Measurements from ENCODE around the gene FAM20C. TPM values are rescaled to one million over a fixed set of nuclear protein-coding genes. Genes with fewer than 3 reads are reported as not detected.
A peak's percentile ranks its signal among the peaks of the same experiment; 100 is the strongest.

The FAM20C gene
- total and polyA plus RNA-seq, 2 of the 8 experiments (the other 6 are each of a cell fraction or from before 2014, with no cell fraction given), result 9.5 to 34.8 TPM

DNA sequence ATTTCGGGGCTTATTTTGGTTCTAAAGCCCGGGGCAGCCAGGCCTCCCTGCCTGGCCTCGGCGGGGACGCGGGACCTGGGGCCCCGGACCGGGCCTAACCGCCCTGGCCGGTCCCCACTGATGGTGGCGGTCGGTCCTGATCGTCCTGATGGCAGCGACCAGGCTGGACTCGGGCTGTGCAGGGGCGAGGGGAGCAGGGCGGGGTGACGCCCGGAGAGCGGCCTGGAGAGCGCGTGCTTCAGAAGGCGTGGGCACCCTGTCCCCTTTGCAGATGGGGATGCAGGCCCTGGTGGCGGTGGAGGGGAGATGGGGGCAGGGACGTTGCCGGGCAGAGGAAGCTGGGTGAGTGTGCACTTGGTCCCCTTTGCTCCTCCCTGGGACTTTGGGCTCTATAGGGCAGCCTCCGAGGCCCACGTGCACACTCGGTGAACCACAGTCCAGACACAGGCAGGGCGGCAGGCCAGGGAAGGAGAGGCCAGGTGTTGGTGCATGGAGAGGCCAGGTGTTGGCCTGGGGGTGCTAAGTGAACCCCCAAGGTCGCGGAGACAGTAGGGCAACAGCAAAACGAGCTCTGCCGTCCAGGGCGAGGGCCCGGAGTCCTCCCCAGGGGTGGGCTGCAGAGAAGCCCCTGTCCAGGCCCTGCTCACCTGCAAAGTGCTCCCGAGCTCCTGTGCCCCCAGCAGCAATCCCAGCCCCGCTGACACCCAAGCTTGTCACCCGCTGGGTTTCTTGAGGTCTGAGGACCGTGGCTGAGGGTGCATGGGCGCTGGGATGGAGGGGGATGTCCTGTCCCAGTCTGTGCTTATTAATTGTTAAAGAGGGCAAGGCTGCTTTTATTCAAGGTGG, 42.4 kb upstream of the FAM20C start:
- Histone ChIP-seq H3K9me3 (ENCODE audit: insufficient read depth in 2 of 2, low read depth in 1 of 2, low read length in 1 of 2) (no peaks in the 10 kb centered on the region), H3K23me2 (ENCODE audit: low read depth, low read length) (peaks cover 1% of the 10 kb centered on the region; the same call in 1 of the 2 replicates), H2AFZ (ENCODE audit: low read length) (no peak overlapping the region), H3K14ac (ENCODE audit: insufficient read length) (no peak overlapping the region), H3K79me1 (ENCODE audit: low read depth, low read length) (no peaks in the 10 kb centered on the region), H2AK5ac (ENCODE audit: low read depth, low read length) (peak overlapping the region; percentile 95), H3K27me3 (replicated peaks in 1 of 4; ENCODE audit: control insufficient read depth in 3 of 4, extremely low read depth in 1 of 4, insufficient read depth in 3 of 4, low read length in 3 of 4) (no peaks in the 10 kb centered on the region), H4K5ac (ENCODE audit: insufficient read length, low read depth, low read length) (peak overlapping the region; percentile 8), H3K27ac (ENCODE audit: low read depth, low read length) (peak overlapping the region; percentile 97; the same call in 1 of the 2 replicates), H4K8ac (ENCODE audit: extremely low read depth, insufficient read depth, low read length) (peak overlapping the region; percentile 100), H3K36me3 (ENCODE audit: control insufficient read depth in 2 of 4, insufficient read depth in 4 of 4, low read length in 3 of 4) (peaks cover 4 to 5% (median 5%) of the 10 kb centered on the region in 4 experiments), H2BK15ac (ENCODE audit: low read length) (peak overlapping the region; percentile 99), H3K79me2 (ENCODE audit: control insufficient read depth in 1 of 2, insufficient read depth in 2 of 2, low read length in 2 of 2) (no peaks in the 10 kb centered on the region), H3K9ac (replicated peaks in 1 of 4; ENCODE audit: extremely low read depth in 1 of 4, low read depth in 3 of 4, low read length in 3 of 4) (peak overlapping the region in 2 of 4 experiments; percentile 83 to 92; a peak in 3 of 7 replicates), H3K23ac (ENCODE audit: insufficient read length) (no peak overlapping the region), H4K20me1 (replicated peaks in 1 of 2; ENCODE audit: control insufficient read depth in 1 of 2, insufficient read depth in 2 of 2, low read length in 2 of 2) (no peaks in the 10 kb centered on the region), H3K4ac (replicated peaks; ENCODE audit: insufficient read length, low read depth, low read length) (peak overlapping the region; percentile 74), H2BK120ac (replicated peaks; ENCODE audit: low read depth, low read length) (no peak overlapping the region), H3K18ac (ENCODE audit: extremely low read depth, low read length) (peak overlapping the region; percentile 95; the same call in 1 of the 2 replicates), H3K4me3 (ENCODE audit: extremely low read depth in 1 of 4, insufficient read depth in 2 of 4, low read depth in 3 of 4, low read length in 4 of 4) (peak overlapping the region; percentile 56 to 68 (median 63); a peak in 5 of 8 replicates), H2BK20ac (ENCODE audit: low read length) (peak overlapping the region; percentile 67; the same call in 1 of the 2 replicates), H3K4me1 (replicated peaks in 1 of 4; ENCODE audit: control insufficient read depth in 3 of 4, insufficient read depth in 4 of 4, low read length in 3 of 4) (peaks cover 0 to 10% (median 7%) of the 10 kb centered on the region in 4 experiments; a peak in 5 of 7 replicates), H2BK5ac (ENCODE audit: low read depth, low read length) (peak overlapping the region; percentile 100), H3K56ac (replicated peaks; ENCODE audit: insufficient read length, low read depth, low read length) (peak overlapping the region; percentile 62), H3K4me2 (ENCODE audit: insufficient read depth in 1 of 2, low read depth in 2 of 2, low read length in 2 of 2) (peak overlapping the region; percentile 60 to 71), H2BK12ac (ENCODE audit: low read depth, low read length) (peak overlapping the region; percentile 93; the same call in 1 of the 2 replicates), H4K91ac (replicated peaks; ENCODE audit: insufficient read length, low read length) (peak overlapping the region; percentile 99)
- DNase-seq (ENCODE audit: low read depth in 1 of 2, low spot score in 2 of 2) (peak in 1 of 2 experiments; percentile 71), FAIRE-seq (no peak)
- TF ChIP-seq CREB1 (IDR thresholded peaks at IDR 0.05), result no peak
- TF ChIP-seq, protein P1, sequence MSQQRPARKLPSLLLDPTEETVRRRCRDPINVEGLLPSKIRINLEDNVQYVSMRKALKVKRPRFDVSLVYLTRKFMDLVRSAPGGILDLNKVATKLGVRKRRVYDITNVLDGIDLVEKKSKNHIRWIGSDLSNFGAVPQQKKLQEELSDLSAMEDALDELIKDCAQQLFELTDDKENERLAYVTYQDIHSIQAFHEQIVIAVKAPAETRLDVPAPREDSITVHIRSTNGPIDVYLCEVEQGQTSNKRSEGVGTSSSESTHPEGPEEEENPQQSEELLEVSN (IDR thresholded peaks at IDR 0.05), result peak; percentile 56; the same call in 1 of the 2 replicates
- TF ChIP-seq MAX (IDR thresholded peaks at IDR 0.05), result peak; percentile 82
- CTCF ChIA-PET (ENCODE audit: partially characterized antibody), result interaction anchor here (0.9 to 1.1 kb wide), 3 partner anchors 46 to 87 kb away, joined by 3 read pairs; no protein-coding TSS in a partner anchor
- 73% methylated on average over 32 of the region's 41 CpGs; no CpG with 5 or more reads in 1 of the 2 experiments for WGBS, 2 experiments (ENCODE audit: extremely low coverage in 1 of 2, insufficient coverage in 1 of 2, insufficient read length in 1 of 2, insufficient replicate concordance in 2 of 2, low coverage in 1 of 2, low lambda C conversion rate in 2 of 2, missing lambda C conversion rate in 1 of 2)
- POLR2A ChIA-PET (ENCODE audit: partially characterized antibody), result interaction anchor here (0.6 to 2.4 kb wide), 9 partner anchors 11 to 45 kb away, joined by 3 to 8 read pairs (median 4); no protein-coding TSS in a partner anchor
